Inflammatory macrophage treated with lipopolysaccharide for 1 hour (primary cell): ENCODE data around the gene TIMM17A.
"Not testable (repeated sequence)": the region's sequence is repeated elsewhere in the genome, so short reads cannot be mapped to it uniquely, and the experiment has no call there.

Source experiments
- DNase-seq, 2 donors: peaks; one replicate each; pipeline ENCODE4 v3.0.0-alpha.2; 2020 to 2022

TIMM17A gene

GRCh38 chr1:202016811-202017748 lies 61.8 kb downstream of the TIMM17A start:
- no peak for DNase-seq

DNA sequence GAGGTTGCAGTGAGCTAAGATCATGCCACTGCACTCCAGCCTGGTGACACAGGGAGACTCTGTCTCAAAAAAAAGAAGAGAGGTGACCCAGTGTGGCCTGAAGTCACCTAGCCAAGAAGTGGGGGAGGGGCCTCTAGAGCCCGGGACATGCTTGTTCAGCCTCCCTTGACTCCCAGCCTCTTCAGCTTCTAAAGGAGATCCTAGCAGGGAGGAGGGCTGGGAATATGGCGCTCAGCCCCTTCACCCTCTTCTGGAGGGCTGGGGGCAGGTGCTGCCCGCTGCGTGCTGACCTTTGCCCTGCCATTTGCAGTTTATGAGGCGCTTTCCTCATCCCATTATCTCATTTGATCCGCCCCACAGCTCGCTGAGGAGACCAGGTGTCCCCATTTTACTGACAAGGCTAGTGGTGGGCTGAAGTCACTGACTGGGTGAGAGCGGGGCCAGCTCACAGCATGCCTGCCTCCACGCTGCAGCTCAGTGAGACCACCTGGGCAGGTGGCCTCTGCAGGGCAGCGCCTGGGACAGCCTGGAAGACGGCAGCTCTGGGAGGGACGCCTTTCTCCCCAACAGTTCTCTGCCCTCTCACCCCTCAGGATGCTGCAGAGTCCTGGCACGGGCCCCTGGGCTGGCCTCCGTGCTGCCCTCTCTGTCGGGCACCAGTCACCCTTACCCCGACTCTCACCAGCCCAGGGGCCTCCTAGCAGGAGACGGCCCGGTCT lies 62.6 kb downstream of the TIMM17A start:
- no peak for DNase-seq

- DNase-seq, result no peak
Measured at GRCh38 chr1:202018468-202019234, 63.3 kb downstream of the TIMM17A start.

DNA sequence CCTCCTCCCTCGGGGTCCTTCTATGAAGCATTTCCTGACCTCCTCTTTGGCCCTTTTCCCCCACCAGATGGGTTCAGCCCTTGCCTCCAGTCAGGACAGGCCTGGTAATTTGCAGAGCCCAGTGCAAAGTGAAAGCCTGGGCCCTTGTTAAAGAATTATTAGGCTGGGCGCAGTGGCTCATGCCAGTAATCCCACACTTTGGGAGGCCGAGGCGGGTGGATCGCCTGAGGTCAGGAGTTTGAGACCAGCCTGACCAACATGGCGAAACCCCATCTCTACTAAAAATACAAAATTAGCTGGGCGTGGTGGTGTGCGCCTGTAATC lies 63.9 kb downstream of the TIMM17A start:
- not testable (repeated sequence) for DNase-seq
